ENCODE data around the gene MXRA7. TPM values are rescaled to one million over a fixed set of nuclear protein-coding genes. Genes with fewer than 3 reads are reported as not detected.

MXRA7 gene
- total and polyA plus RNA-seq, 8 donors, result 41.4 to 209 (median 71.6) TPM

DNA sequence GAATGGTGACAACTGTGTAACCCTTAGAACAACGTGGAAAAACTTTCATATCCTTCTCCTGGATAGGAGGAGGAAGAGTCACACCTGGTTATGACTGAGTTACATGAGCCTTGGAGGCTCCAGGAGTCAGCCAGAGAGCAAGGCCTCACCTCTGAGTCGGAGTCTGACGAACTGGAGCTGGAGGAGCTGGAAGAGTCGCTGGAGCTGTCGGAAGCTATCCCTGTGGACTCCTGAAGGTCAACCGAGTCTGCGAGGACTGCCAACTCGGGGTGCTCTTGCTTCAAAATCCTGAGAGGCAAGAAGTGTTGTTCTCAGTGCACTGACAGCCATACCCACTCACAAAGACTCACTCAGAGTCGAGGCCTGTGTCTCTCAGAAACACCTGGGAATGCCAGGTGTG is 9.4 kb upstream of the MXRA7 start:
- no peak overlapping the region for H3K4me3 ChIP-seq
- TF ChIP-seq POLR2A (IDR thresholded peaks at IDR 0.05), result no peak
- TF ChIP-seq, protein P1, sequence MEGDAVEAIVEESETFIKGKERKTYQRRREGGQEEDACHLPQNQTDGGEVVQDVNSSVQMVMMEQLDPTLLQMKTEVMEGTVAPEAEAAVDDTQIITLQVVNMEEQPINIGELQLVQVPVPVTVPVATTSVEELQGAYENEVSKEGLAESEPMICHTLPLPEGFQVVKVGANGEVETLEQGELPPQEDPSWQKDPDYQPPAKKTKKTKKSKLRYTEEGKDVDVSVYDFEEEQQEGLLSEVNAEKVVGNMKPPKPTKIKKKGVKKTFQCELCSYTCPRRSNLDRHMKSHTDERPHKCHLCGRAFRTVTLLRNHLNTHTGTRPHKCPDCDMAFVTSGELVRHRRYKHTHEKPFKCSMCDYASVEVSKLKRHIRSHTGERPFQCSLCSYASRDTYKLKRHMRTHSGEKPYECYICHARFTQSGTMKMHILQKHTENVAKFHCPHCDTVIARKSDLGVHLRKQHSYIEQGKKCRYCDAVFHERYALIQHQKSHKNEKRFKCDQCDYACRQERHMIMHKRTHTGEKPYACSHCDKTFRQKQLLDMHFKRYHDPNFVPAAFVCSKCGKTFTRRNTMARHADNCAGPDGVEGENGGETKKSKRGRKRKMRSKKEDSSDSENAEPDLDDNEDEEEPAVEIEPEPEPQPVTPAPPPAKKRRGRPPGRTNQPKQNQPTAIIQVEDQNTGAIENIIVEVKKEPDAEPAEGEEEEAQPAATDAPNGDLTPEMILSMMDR (IDR thresholded peaks at IDR 0.05), result no peak
- TF ChIP-seq EP300 (IDR thresholded peaks at IDR 0.05), result no peak
- TF ChIP-seq POLR2AphosphoS5 (IDR thresholded peaks at IDR 0.05), result no peak
- H3K27me3 ChIP-seq, result no peaks in the 10 kb centered on the region
- no peak for DNase-seq
- H3K27ac ChIP-seq, result no peak overlapping the region
- intact Hi-C loops (cut with DNase I; ENCODE audit: low total_unique reads), result no loop called here
- WGBS, 5 donors, result 88 to 95% (median 92%) methylated on average over 9 of the region's 9 CpGs
- H3K9me3 ChIP-seq, result no peaks in the 10 kb centered on the region
- peaks cover 26 to 67% (median 48%) of the 10 kb centered on the region in 4 donors for H3K4me1 ChIP-seq
- H3K36me3 ChIP-seq, result peaks cover 88 to 100% (median 98%) of the 10 kb centered on the region in 4 donors

DNA sequence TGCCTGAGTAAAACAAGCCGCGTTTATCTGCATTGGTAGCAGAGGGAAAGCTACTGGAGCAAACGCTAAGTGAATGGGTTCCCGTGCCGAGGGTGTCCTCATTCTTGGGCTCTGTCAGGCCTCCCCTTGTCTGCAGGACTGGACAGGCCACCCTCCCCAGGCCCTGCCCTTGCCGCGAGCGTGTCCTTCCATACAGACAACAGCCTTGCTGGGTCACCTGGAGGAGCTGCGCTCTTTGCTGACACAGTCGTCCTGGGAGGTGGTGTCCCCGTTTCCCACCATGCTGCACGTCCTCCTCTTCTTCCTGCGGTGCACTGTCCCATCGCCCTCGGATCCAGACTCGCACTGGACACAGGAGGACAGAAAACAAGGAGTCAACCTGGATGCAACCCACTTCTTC is 7.8 kb upstream of the MXRA7 start:
- WGBS, 5 donors, result 85 to 93% (median 87%) methylated on average over 16 of the region's 16 CpGs
- no peaks in the 10 kb centered on the region for H3K9me3 ChIP-seq
- intact Hi-C loops (cut with DNase I; ENCODE audit: low total_unique reads), result no loop called here
- DNase-seq, result no peak
- TF ChIP-seq, protein P1 (IDR thresholded peaks at IDR 0.05), result no peak
- H3K4me1 ChIP-seq, result peaks cover 14 to 61% (median 39%) of the 10 kb centered on the region in 4 donors
- H3K36me3 ChIP-seq, result peaks cover 89 to 97% (median 95%) of the 10 kb centered on the region in 4 donors
- H3K27me3 ChIP-seq, result no peaks in the 10 kb centered on the region
- H3K27ac ChIP-seq, result no peak overlapping the region
- no peak overlapping the region for H3K4me3 ChIP-seq

DNA sequence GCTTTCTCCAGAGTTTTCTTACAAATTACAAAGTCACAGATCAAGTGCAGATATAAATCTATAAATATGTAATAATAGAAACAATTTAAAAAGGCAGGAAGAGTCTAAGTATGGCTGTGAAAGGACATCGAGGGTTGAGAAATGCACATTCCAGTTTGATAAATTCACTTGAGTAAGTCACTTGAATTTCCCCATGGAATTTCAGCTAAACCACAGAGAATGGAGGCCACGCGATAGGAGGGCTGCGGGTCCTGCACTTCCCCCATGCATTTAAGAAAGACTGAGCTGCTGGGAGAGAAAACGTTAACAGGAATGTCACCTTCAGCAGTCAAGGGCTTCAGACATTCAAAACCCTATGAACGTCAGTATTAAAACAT is 6.1 kb upstream of the MXRA7 start:
- DNase-seq, result no peak
- Histone ChIP-seq H3K4me1 (peaks cover 8 to 56% (median 35%) of the 10 kb centered on the region in 4 donors), H3K9me3 (no peaks in the 10 kb centered on the region), H3K36me3 (peaks cover 80 to 91% (median 88%) of the 10 kb centered on the region in 4 donors), H3K27ac (peak overlapping the region; percentile 60 to 81 (median 71)), H3K27me3 (no peaks in the 10 kb centered on the region), H3K4me3 (no peak overlapping the region)
- intact Hi-C loops (cut with DNase I; ENCODE audit: low total_unique reads), result no loop called here
- TF ChIP-seq POLR2A (IDR thresholded peaks at IDR 0.05) (no peak), EP300 (IDR thresholded peaks at IDR 0.05) (no peak), POLR2AphosphoS5 (IDR thresholded peaks at IDR 0.05) (no peak)
- TF ChIP-seq, protein P1 (IDR thresholded peaks at IDR 0.05), result no peak
- 72 to 86% (median 77%) methylated on average over 6 of the region's 6 CpGs for WGBS, 5 donors

DNA sequence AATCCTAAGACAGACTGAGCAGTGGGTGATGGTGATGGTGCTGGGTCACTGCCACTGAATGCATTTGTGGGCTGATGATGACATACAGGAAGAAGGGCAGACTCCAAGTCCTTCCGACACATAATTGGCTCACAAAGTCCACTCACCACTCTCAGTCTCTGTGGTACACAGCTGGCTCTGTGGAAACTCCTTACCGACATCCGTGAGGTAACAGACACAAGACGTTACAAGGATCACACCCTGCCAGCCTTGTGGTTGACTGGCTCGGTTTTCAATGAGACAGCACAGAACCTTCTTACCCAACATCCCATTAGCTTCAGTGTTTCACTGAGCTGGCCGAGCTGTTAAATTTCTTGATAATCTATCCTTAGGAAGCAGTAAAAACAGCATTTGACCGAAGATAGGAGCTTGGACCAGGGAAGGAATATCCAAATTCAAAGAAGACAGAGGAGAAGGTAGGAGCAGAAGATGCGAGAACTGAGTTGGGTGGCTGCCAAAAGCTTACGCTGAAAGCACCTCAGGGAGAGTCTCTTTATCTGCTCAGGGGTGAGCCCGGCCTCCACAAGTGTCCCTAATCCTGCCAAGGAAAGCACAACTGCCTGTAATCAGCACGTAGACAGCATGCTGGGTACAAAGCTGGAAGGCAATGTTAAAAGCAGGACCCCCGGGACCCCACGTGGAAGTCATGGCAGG is 5.5 kb upstream of the MXRA7 start:
- Histone ChIP-seq H3K9me3 (no peaks in the 10 kb centered on the region), H3K27me3 (no peaks in the 10 kb centered on the region), H3K27ac (peak overlapping the region; percentile 60 to 81 (median 73)), H3K4me3 (no peak overlapping the region), H3K36me3 (peaks cover 74 to 86% (median 83%) of the 10 kb centered on the region in 4 donors), H3K4me1 (peaks cover 13 to 56% (median 38%) of the 10 kb centered on the region in 4 donors)
- 54 to 74% (median 66%) methylated on average over 13 of the region's 13 CpGs for WGBS, 5 donors
- intact Hi-C loops (cut with DNase I; ENCODE audit: low total_unique reads), result no loop called here
- peak in 1 of 2 donors; percentile 48 for DNase-seq
- TF ChIP-seq EP300 (IDR thresholded peaks at IDR 0.05) (peak; percentile 15), POLR2AphosphoS5 (IDR thresholded peaks at IDR 0.05) (peak in 2 of 3 donors; percentile 68 to 82), POLR2A (IDR thresholded peaks at IDR 0.05) (no peak)
- TF ChIP-seq, protein P1 (IDR thresholded peaks at IDR 0.05), result no peak

Data from stomach (tissue), 9 donors.